Endothelial cell of umbilical vein (primary cell): ENCODE measurements around the gene DOCK4.

Experiments used
- CTCF ChIP-seq, 2 donors: IDR thresholded peaks; 1 replicate in 1 of 2; 2 replicates in 1 of 2; pipeline ENCODE4 v1.5.1; 2011; ENCODE audit warnings: low read length in 2 of 2, mild to moderate bottlenecking in 2 of 2, moderate library complexity in 2 of 2, control low read depth in 1 of 2, inconsistent platforms in 1 of 2, low read depth in 1 of 2; ENCODE audit not compliant: insufficient read depth in 1 of 2; ENCODE audit errors: extremely low read depth in 1 of 2
- EZH2 ChIP-seq: IDR thresholded peaks from 2 replicates; pipeline ENCODE4 v1.6.1; 2012; ENCODE audit warnings: borderline replicate concordance, low read depth, mild to moderate bottlenecking, moderate library complexity, low read length, inconsistent platforms; ENCODE audit not compliant: severe bottlenecking
- FOS ChIP-seq: IDR thresholded peaks from 2 replicates; pipeline ENCODE4 v1.6.1; 2011; ENCODE audit warnings: mild to moderate bottlenecking, low read length, moderate library complexity, borderline replicate concordance; ENCODE audit not compliant: insufficient read depth
- POLR2A ChIP-seq: IDR thresholded peaks from 2 replicates; pipeline ENCODE4 v1.6.1; 2012; ENCODE audit warnings: low read depth, mild to moderate bottlenecking, control low read depth, low read length
- POLR2AphosphoS5 ChIP-seq: IDR thresholded peaks from 2 replicates; pipeline ENCODE4 v1.6.1; 2012; ENCODE audit warnings: low read depth, mild to moderate bottlenecking, control low read depth, low read length, moderate library complexity; ENCODE audit not compliant: insufficient read depth

GRCh38 chr7:112031689-112032088 lies 174.5 kb downstream of the DOCK4 start:
- TF ChIP-seq CTCF (IDR thresholded peaks at IDR 0.05; ENCODE audit: extremely low read depth in 1 of 2, insufficient read depth in 1 of 2, low read depth in 1 of 2, low read length in 2 of 2) (no peak), POLR2AphosphoS5 (no peak), EZH2 (no peak), FOS (no peak), POLR2A (no peak)
